D721Med (cell line): ENCODE data around the gene ELFN1.
A peak's percentile ranks its signal among the peaks of the same experiment; 100 is the strongest.
"Not testable (repeated sequence)": the region's sequence is repeated elsewhere in the genome, so short reads cannot be mapped to it uniquely, and the experiment has no call there.

Experiments used
- DNase-seq: peaks from one replicate; pipeline ENCODE4 v3.0.0; 2011; ENCODE audit warnings: low spot score; ENCODE audit not compliant: insufficient read length
- FAIRE-seq: peaks from 2 replicates; lab custom pipeline; 2011; peaks lifted over from hg19 to GRCh38; lab: Jason Lieb, UNC
- CTCF ChIP-seq: IDR thresholded peaks from 2 replicates; pipeline ENCODE4 v1.5.1; 2012; ENCODE audit warnings: mild to moderate bottlenecking, control low read depth; ENCODE audit not compliant: insufficient read depth; ENCODE audit errors: missing control alignments

The ELFN1 gene

GRCh38 chr7:1762238-1762945, 92.3 kb downstream of the ELFN1 start:
- no peak for FAIRE-seq
- TF ChIP-seq CTCF, result no peak

GRCh38 chr7:1763033-1763432, 93.0 kb downstream of the ELFN1 start:
- DNase-seq (no peak), FAIRE-seq (no peak)
- no peak for TF ChIP-seq CTCF

More at GRCh38 chr7:1762238-1762945, 92.3 kb downstream of the ELFN1 start:
- no peak for DNase-seq

- not testable (repeated sequence) for FAIRE-seq, DNase-seq
Observed at GRCh38 chr7:1763911-1764310, 93.8 kb downstream of the ELFN1 start.

GRCh38 chr7:1765336-1765735, 95.3 kb downstream of the ELFN1 start:
- no peak for DNase-seq
- TF ChIP-seq CTCF, result no peak
- no peak for FAIRE-seq

GRCh38 chr7:1767524-1767923, 97.4 kb downstream of the ELFN1 start:
- peak; percentile 57 for DNase-seq
- TF ChIP-seq CTCF, result peak; percentile 40
- FAIRE-seq, result no peak

- FAIRE-seq, result no peak
- no peak for DNase-seq
- TF ChIP-seq CTCF, result no peak
Observed at GRCh38 chr7:1768832-1769231, 98.8 kb downstream of the ELFN1 start.

GRCh38 chr7:1769286-1770200, 99.5 kb downstream of the ELFN1 start:
- TF ChIP-seq CTCF, result no peak
- FAIRE-seq (no peak), DNase-seq (no peak)
